ENCODE data around the gene CLIC5. TPM values are rescaled to one million over a fixed set of nuclear protein-coding genes. Genes with fewer than 3 reads are reported as not detected.
A peak's percentile ranks its signal among the peaks of the same experiment; 100 is the strongest.

Gene CLIC5
- total and polyA plus RNA-seq, 2 of the 8 experiments (the other 6 are each of a cell fraction or from before 2014, with no cell fraction given): 0.12 to 0.15 TPM

GRCh38 chr6:45927421-45928320, 88.0 kb downstream of the CLIC5 start:
- Histone ChIP-seq H3K4me3 (ENCODE audit: extremely low read depth in 1 of 4, insufficient read depth in 2 of 4, low read depth in 3 of 4, low read length in 4 of 4) (no peak overlapping the region), H3K23ac (ENCODE audit: insufficient read length) (no peak overlapping the region), H4K20me1 (replicated peaks in 1 of 2; ENCODE audit: control insufficient read depth in 1 of 2, insufficient read depth in 2 of 2, low read length in 2 of 2) (no peaks in the 10 kb centered on the region), H3K23me2 (ENCODE audit: low read depth, low read length) (no peaks in the 10 kb centered on the region), H4K8ac (ENCODE audit: extremely low read depth, insufficient read depth, low read length) (no peak overlapping the region), H2BK120ac (replicated peaks; ENCODE audit: low read depth, low read length) (no peak overlapping the region), H2BK12ac (ENCODE audit: low read depth, low read length) (0 out of 2 replicates have a peak overlapping the region, but pooled peaks have one; percentile 18), H3K79me2 (ENCODE audit: control insufficient read depth in 1 of 2, insufficient read depth in 2 of 2, low read length in 2 of 2) (no peaks in the 10 kb centered on the region), H3K36me3 (ENCODE audit: control insufficient read depth in 2 of 4, insufficient read depth in 4 of 4, low read length in 3 of 4) (no peaks in the 10 kb centered on the region), H3K27ac (ENCODE audit: low read depth, low read length) (no peak overlapping the region), H2AFZ (ENCODE audit: low read length) (no peak overlapping the region), H3K18ac (ENCODE audit: extremely low read depth, low read length) (no peak overlapping the region), H3K27me3 (replicated peaks in 1 of 4; ENCODE audit: control insufficient read depth in 3 of 4, extremely low read depth in 1 of 4, insufficient read depth in 3 of 4, low read length in 3 of 4) (peaks cover 0 to 8% (median 2%) of the 10 kb centered on the region in 4 experiments; a peak in 3 of 7 replicates), H3K14ac (ENCODE audit: insufficient read length) (no peak overlapping the region), H3K9ac (replicated peaks in 1 of 4; ENCODE audit: extremely low read depth in 1 of 4, low read depth in 3 of 4, low read length in 3 of 4) (no peak overlapping the region), H3K4ac (replicated peaks; ENCODE audit: insufficient read length, low read depth, low read length) (no peak overlapping the region), H4K5ac (ENCODE audit: insufficient read length, low read depth, low read length) (no peak overlapping the region), H2BK15ac (ENCODE audit: low read length) (no peak overlapping the region), H3K4me2 (ENCODE audit: insufficient read depth in 1 of 2, low read depth in 2 of 2, low read length in 2 of 2) (peak overlapping the region in 1 of 2 experiments; percentile 30; a peak in 2 of 4 replicates), H3K4me1 (replicated peaks in 1 of 4; ENCODE audit: control insufficient read depth in 3 of 4, insufficient read depth in 4 of 4, low read length in 3 of 4) (peaks cover 10 to 23% (median 15%) of the 10 kb centered on the region in 4 experiments), H3K56ac (replicated peaks; ENCODE audit: insufficient read length, low read depth, low read length) (no peak overlapping the region), H3K79me1 (ENCODE audit: low read depth, low read length) (no peaks in the 10 kb centered on the region), H2AK5ac (ENCODE audit: low read depth, low read length) (no peak overlapping the region), H2BK20ac (ENCODE audit: low read length) (no peak overlapping the region), H4K91ac (replicated peaks; ENCODE audit: insufficient read length, low read length) (no peak overlapping the region), H2BK5ac (ENCODE audit: low read depth, low read length) (no peak overlapping the region), H3K9me3 (ENCODE audit: insufficient read depth in 2 of 2, low read depth in 1 of 2, low read length in 1 of 2) (no peaks in the 10 kb centered on the region)
- FAIRE-seq (no peak), DNase-seq (ENCODE audit: low read depth in 1 of 2, low spot score in 2 of 2) (no peak)
- ChIA-PET CTCF (ENCODE audit: partially characterized antibody) (interaction anchor here (0.5 to 2.1 kb wide), 9 partner anchors 12 to 622 kb away, joined by 3 to 6 read pairs (median 3); no protein-coding TSS in a partner anchor), POLR2A (ENCODE audit: partially characterized antibody) (interaction anchor here (0.6 kb wide), 1 partner anchor 1298 kb away, joined by 3 read pairs; no protein-coding TSS in a partner anchor)
- WGBS, 2 experiments (ENCODE audit: extremely low coverage in 1 of 2, insufficient coverage in 1 of 2, insufficient read length in 1 of 2, insufficient replicate concordance in 2 of 2, low coverage in 1 of 2, low lambda C conversion rate in 2 of 2, missing lambda C conversion rate in 1 of 2): 33% methylated on average over 9 of the region's 9 CpGs; no CpG with 5 or more reads in 1 of the 2 experiments

Measured in H1 (cell line).